K562 (cell line): ENCODE data around the gene FGF5. TPM values are rescaled to one million over a fixed set of nuclear protein-coding genes. Genes with fewer than 3 reads are reported as not detected.
A peak's percentile ranks its signal among the peaks of the same experiment; 100 is the strongest.

Experiments used
- ARHGAP35 ChIP-seq: fragments of 450-650 bp; IDR thresholded peaks from 2 replicates; pipeline ENCODE4 v1.6.1; 2018; ENCODE audit not compliant: partially characterized antibody
- BHLHE40 ChIP-seq: IDR thresholded peaks from 2 replicates; pipeline ENCODE4 v1.6.1; 2011; ENCODE audit warnings: low read length, improper control_type of control experiment
- GATA2 ChIP-seq: sonication (generic); formaldehyde crosslinking; IDR thresholded peaks from 2 replicates; pipeline ENCODE4 v1.4.0; 2020; ENCODE audit warnings: mild to moderate bottlenecking, missing genetic modification reagents
- MAFF ChIP-seq: IDR thresholded peaks from 2 replicates; pipeline ENCODE4 v1.6.1; 2012; ENCODE audit warnings: low read length, improper control_type of control experiment
- NFXL1 ChIP-seq: fragments of 450-650 bp; formaldehyde crosslinking; IDR thresholded peaks from 2 replicates; pipeline ENCODE4 v1.4.0; 2021; ENCODE audit warnings: mild to moderate bottlenecking
- STAG1 ChIP-seq: sonication (generic); formaldehyde crosslinking; IDR thresholded peaks from 2 replicates; pipeline ENCODE4 v1.5.0; 2020; ENCODE audit warnings: missing genetic modification reagents, borderline replicate concordance
- TAF9B ChIP-seq: fragments of 450-650 bp; IDR thresholded peaks from 2 replicates; pipeline ENCODE4 v1.6.1; 2018; ENCODE audit warnings: mild to moderate bottlenecking; ENCODE audit not compliant: partially characterized antibody
- TGIF2 ChIP-seq: sonication (generic); formaldehyde crosslinking; IDR thresholded peaks from 2 replicates; pipeline ENCODE4 v1.8.1; 2022; ENCODE audit warnings: mild to moderate bottlenecking, missing genetic modification reagents, moderate library complexity
- TRIM28 ChIP-seq: fragments of 450-650 bp; IDR thresholded peaks from 2 replicates; pipeline ENCODE4 v1.6.1; 2017
- ZNF146 ChIP-seq: IDR thresholded peaks from one replicate; pipeline ENCODE4 v1.6.1; 2018; ENCODE audit warnings: missing compliant biosample characterization; ENCODE audit not compliant: unreplicated experiment
- ZNF274 ChIP-seq: IDR thresholded peaks from 2 replicates; pipeline ENCODE4 v1.6.1; 2011; ENCODE audit warnings: low read depth, mild to moderate bottlenecking, low read length, moderate library complexity, borderline replicate concordance
- ZNF589 ChIP-seq: fragments of 200-800 bp; sonication (Bioruptor generic); IDR thresholded peaks from 2 replicates; pipeline ENCODE4 v1.6.1; 2016; ENCODE audit warnings: low read depth, missing genetic modification characterization, missing compliant biosample characterization
- ZNF780A ChIP-seq: fragments of 250-450 bp; sonication (Bioruptor Pico); IDR thresholded peaks from 2 replicates; pipeline ENCODE4 v1.5.0; 2021; ENCODE audit warnings: mild to moderate bottlenecking
- polyA plus RNA-seq, 8 experiments: library from polyadenylated mRNA; depleted of rRNA in 4 of 8; stranded (reverse) in 5 of 8; unstranded in 3 of 8; fragments of >200 nt; fragmentation: Nextera tagmentation in 2 of 8; fragmentation: Illumina TruSeq in 1 of 8; extraction: Ambion mirVana in 2 of 8; extraction: Trizol in 1 of 8; gene quantifications; 2 replicates each; pipeline versions ENCODE4 v1.2.1 to v1.2.3, GENCODE V29; 2011 to 2014; ENCODE audit warnings: inconsistent platforms in 1 of 8, missing spikeins in 1 of 8
- total RNA-seq, 7 experiments: library from RNA; depleted of rRNA in 6 of 7; stranded (reverse); fragments of >200 nt in 6 of 7; fragmentation: Illumina TruSeq in 2 of 7; extraction: Trizol in 2 of 7; gene quantifications; 2 replicates each; pipeline versions ENCODE4 v1.2.1 to v1.2.3, GENCODE V29; 2011 to 2021; ENCODE audit warnings: low replicate concordance in 1 of 7
- TF ChIP-seq, protein P1 (sequence below): sonication (generic); formaldehyde crosslinking; IDR thresholded peaks from 2 replicates; pipeline ENCODE4 v1.8.1; 2023; ENCODE audit warnings: mild to moderate bottlenecking, missing genetic modification reagents
- TF ChIP-seq, protein P2 (sequence below): fragments of 250-450 bp; sonication (Bioruptor Pico); IDR thresholded peaks from 2 replicates; pipeline ENCODE4 v1.4.0; 2020; ENCODE audit warnings: borderline replicate concordance
- TF ChIP-seq, protein P3 (sequence below), 2 experiments: IDR thresholded peaks in 1 of 2; conservative IDR thresholded peaks in 1 of 2; 2 replicates each; pipeline ENCODE4 v1.6.1; 2016; ENCODE audit warnings: low read depth in 2 of 2, mild to moderate bottlenecking in 1 of 2, missing compliant biosample characterization in 1 of 2, missing genetic modification characterization in 1 of 2, moderate library complexity in 1 of 2
- TF ChIP-seq, protein P4 (sequence below): conservative IDR thresholded peaks from 2 replicates; pipeline ENCODE4 v1.6.1; 2011; ENCODE audit warnings: low read depth, mild to moderate bottlenecking, low read length; ENCODE audit not compliant: control insufficient read depth

The FGF5 gene
- total and polyA plus RNA-seq, 9 of the 15 experiments (the other 6 are each of a cell fraction or from before 2014, with no cell fraction given): 0.38 to 2.7 (median 1.1) TPM

DNA sequence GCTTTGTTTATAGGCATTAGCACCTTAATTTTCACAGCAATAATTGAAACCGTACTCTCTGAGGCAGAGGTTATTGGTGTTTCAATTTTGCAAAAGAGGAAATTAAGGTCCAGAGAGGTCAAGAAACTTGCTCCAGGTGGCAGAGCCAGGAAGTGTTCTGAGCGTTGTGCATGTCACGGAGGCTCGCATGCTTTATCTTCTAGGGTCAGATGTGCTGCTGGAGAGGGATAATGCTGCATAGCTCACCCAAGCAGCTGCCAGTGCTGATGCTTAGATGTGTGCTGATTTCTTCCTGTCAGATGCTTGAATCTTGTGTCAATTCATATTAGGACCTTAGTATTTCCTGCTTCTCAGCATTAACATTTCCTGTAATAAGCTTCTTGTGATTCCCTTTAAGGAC, 13.0 kb upstream of the FGF5 start (continued):
- TF ChIP-seq TAF9B (peak; percentile 59), STAG1 (CRISPR knock-in tag) (no peak), TGIF2 (CRISPR knock-in tag) (no peak), ZNF589 (CRISPR knock-in tag) (peak; percentile 80), ARHGAP35 (no peak), TRIM28 (no peak), ZNF780A (no peak), GATA2 (peak; percentile 99), ZNF274 (0 out of 2 replicates have a peak, but pooled peaks have one; percentile 59), ZNF146 (CRISPR knock-in tag) (no peak), BHLHE40 (peak; percentile 80), NFXL1 (no peak), MAFF (0 out of 2 replicates have a peak, but pooled peaks have one; percentile 15)
- TF ChIP-seq, protein P1, sequence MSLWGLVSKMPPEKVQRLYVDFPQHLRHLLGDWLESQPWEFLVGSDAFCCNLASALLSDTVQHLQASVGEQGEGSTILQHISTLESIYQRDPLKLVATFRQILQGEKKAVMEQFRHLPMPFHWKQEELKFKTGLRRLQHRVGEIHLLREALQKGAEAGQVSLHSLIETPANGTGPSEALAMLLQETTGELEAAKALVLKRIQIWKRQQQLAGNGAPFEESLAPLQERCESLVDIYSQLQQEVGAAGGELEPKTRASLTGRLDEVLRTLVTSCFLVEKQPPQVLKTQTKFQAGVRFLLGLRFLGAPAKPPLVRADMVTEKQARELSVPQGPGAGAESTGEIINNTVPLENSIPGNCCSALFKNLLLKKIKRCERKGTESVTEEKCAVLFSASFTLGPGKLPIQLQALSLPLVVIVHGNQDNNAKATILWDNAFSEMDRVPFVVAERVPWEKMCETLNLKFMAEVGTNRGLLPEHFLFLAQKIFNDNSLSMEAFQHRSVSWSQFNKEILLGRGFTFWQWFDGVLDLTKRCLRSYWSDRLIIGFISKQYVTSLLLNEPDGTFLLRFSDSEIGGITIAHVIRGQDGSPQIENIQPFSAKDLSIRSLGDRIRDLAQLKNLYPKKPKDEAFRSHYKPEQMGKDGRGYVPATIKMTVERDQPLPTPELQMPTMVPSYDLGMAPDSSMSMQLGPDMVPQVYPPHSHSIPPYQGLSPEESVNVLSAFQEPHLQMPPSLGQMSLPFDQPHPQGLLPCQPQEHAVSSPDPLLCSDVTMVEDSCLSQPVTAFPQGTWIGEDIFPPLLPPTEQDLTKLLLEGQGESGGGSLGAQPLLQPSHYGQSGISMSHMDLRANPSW (CRISPR knock-in tag): no peak
- TF ChIP-seq, protein P2, sequence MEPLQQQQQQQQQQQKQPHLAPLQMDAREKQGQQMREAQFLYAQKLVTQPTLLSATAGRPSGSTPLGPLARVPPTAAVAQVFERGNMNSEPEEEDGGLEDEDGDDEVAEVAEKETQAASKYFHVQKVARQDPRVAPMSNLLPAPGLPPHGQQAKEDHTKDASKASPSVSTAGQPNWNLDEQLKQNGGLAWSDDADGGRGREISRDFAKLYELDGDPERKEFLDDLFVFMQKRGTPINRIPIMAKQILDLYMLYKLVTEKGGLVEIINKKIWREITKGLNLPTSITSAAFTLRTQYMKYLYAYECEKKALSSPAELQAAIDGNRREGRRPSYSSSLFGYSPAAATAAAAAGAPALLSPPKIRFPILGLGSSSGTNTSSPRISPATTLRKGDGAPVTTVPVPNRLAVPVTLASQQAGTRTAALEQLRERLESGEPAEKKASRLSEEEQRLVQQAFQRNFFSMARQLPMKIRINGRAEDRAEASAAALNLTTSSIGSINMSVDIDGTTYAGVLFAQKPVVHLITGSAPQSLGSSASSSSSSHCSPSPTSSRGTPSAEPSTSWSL (CRISPR knock-in tag): no peak
- TF ChIP-seq, protein P3, sequence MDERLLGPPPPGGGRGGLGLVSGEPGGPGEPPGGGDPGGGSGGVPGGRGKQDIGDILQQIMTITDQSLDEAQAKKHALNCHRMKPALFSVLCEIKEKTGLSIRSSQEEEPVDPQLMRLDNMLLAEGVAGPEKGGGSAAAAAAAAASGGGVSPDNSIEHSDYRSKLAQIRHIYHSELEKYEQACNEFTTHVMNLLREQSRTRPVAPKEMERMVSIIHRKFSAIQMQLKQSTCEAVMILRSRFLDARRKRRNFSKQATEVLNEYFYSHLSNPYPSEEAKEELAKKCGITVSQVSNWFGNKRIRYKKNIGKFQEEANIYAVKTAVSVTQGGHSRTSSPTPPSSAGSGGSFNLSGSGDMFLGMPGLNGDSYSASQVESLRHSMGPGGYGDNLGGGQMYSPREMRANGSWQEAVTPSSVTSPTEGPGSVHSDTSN (CRISPR knock-in tag; IDR thresholded peaks at IDR 0.05; ENCODE audit: low read depth): no peak
- TF ChIP-seq, protein P3 (tag; conservative IDR thresholded peaks at IDR 0.05; ENCODE audit: low read depth): peak; percentile 47; the same call in 1 of the 2 replicates
- TF ChIP-seq, protein P4, sequence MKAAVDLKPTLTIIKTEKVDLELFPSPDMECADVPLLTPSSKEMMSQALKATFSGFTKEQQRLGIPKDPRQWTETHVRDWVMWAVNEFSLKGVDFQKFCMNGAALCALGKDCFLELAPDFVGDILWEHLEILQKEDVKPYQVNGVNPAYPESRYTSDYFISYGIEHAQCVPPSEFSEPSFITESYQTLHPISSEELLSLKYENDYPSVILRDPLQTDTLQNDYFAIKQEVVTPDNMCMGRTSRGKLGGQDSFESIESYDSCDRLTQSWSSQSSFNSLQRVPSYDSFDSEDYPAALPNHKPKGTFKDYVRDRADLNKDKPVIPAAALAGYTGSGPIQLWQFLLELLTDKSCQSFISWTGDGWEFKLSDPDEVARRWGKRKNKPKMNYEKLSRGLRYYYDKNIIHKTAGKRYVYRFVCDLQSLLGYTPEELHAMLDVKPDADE: peak; percentile 73; the same call in 1 of the 2 replicates
